Adipocyte (in vitro differentiated cells): ENCODE data around the gene HDAC3.

ENCODE experiments used
- DNase-seq: peaks from one replicate; pipeline ENCODE4 v3.0.0-alpha.2; 2015; ENCODE audit warnings: low read depth
- H3K27me3 ChIP-seq: replicated peaks from 2 replicates; pipeline ENCODE4 v1.7.0; 2013; ENCODE audit warnings: mild to moderate bottlenecking, low read length, moderate library complexity; ENCODE audit not compliant: control insufficient read depth, insufficient read depth
- H3K36me3 ChIP-seq: 2 replicates; pipeline ENCODE4 v1.7.0; 2013; ENCODE audit warnings: low read length, mild to moderate bottlenecking, moderate library complexity; ENCODE audit not compliant: control insufficient read depth, insufficient read depth, severe bottlenecking
- H3K4me1 ChIP-seq: 2 replicates; pipeline ENCODE4 v1.7.0; 2013; ENCODE audit warnings: mild to moderate bottlenecking, low read length, moderate library complexity; ENCODE audit not compliant: control insufficient read depth, insufficient read depth
- H3K4me3 ChIP-seq: 2 replicates; pipeline ENCODE4 v1.7.0; 2013; ENCODE audit warnings: mild to moderate bottlenecking, low read length, moderate library complexity
- H3K9ac ChIP-seq: 2 replicates; pipeline ENCODE4 v1.7.0; 2013; ENCODE audit warnings: mild to moderate bottlenecking, low read length, moderate library complexity
- H3K9me3 ChIP-seq: 2 replicates; pipeline ENCODE4 v1.7.0; 2013; ENCODE audit warnings: mild to moderate bottlenecking, low read length, moderate library complexity; ENCODE audit not compliant: control insufficient read depth

HDAC3 gene

GRCh38 chr5:141640698-141641097, 4.0 kb upstream of the HDAC3 start:
- no peak for DNase-seq
- Histone ChIP-seq H3K9ac (no peak overlapping the region), H3K27me3 (no peaks in the 10 kb centered on the region)

GRCh38 chr5:141640051-141640415, 3.4 kb upstream of the HDAC3 start:
- Histone ChIP-seq H3K27me3 (no peaks in the 10 kb centered on the region), H3K4me1 (peaks cover 15% of the 10 kb centered on the region), H3K9me3 (no peaks in the 10 kb centered on the region), H3K36me3 (peaks cover 11% of the 10 kb centered on the region), H3K4me3 (no peak overlapping the region), H3K9ac (no peak overlapping the region)
- no peak for DNase-seq

More at GRCh38 chr5:141640698-141641097, 4.0 kb upstream of the HDAC3 start:
- peaks cover 18% of the 10 kb centered on the region for H3K36me3 ChIP-seq
- H3K4me3 ChIP-seq: no peak overlapping the region
- H3K9me3 ChIP-seq: no peaks in the 10 kb centered on the region
- H3K4me1 ChIP-seq: peaks cover 10% of the 10 kb centered on the region

- Histone ChIP-seq H3K9ac (no peak overlapping the region), H3K36me3 (peaks cover 6% of the 10 kb centered on the region), H3K4me3 (no peak overlapping the region), H3K27me3 (no peaks in the 10 kb centered on the region), H3K4me1 (peaks cover 17% of the 10 kb centered on the region), H3K9me3 (no peaks in the 10 kb centered on the region)
- no peak for DNase-seq
Observed at GRCh38 chr5:141639357-141640050, 2.9 kb upstream of the HDAC3 start.

- Histone ChIP-seq H3K27me3 (no peaks in the 10 kb centered on the region), H3K4me3 (no peak overlapping the region), H3K4me1 (peaks cover 17% of the 10 kb centered on the region), H3K9ac (no peak overlapping the region), H3K9me3 (no peaks in the 10 kb centered on the region), H3K36me3 (peaks cover 5% of the 10 kb centered on the region)
- no peak for DNase-seq
Observed at GRCh38 chr5:141638771-141639170, 2.1 kb upstream of the HDAC3 start.

- peaks cover 17% of the 10 kb centered on the region for H3K4me1 ChIP-seq
- H3K36me3 ChIP-seq: no peaks in the 10 kb centered on the region
- H3K9ac ChIP-seq: peak overlapping the region; percentile 79
- H3K27me3 ChIP-seq: no peaks in the 10 kb centered on the region
- peak overlapping the region; percentile 96 for H3K4me3 ChIP-seq
- H3K9me3 ChIP-seq: no peaks in the 10 kb centered on the region
- DNase-seq: peak; percentile 66
Observed at GRCh38 chr5:141637767-141638419, 1.2 kb upstream of the HDAC3 start.

GRCh38 chr5:141637123-141637766, 596 bp upstream of the HDAC3 start:
- no peaks in the 10 kb centered on the region for H3K27me3 ChIP-seq
- H3K4me1 ChIP-seq: peaks cover 17% of the 10 kb centered on the region
- H3K4me3 ChIP-seq: peak overlapping the region; percentile 96
- no peaks in the 10 kb centered on the region for H3K9me3 ChIP-seq
- no peaks in the 10 kb centered on the region for H3K36me3 ChIP-seq
- peak; percentile 35 for DNase-seq
- H3K9ac ChIP-seq: peak overlapping the region; percentile 79

- H3K9ac ChIP-seq: peak overlapping the region; percentile 97
- H3K27me3 ChIP-seq: no peaks in the 10 kb centered on the region
- no peaks in the 10 kb centered on the region for H3K9me3 ChIP-seq
- H3K36me3 ChIP-seq: no peaks in the 10 kb centered on the region
- peak overlapping the region; percentile 96 for H3K4me3 ChIP-seq
- H3K4me1 ChIP-seq: peaks cover 17% of the 10 kb centered on the region
- no peak for DNase-seq
Observed at GRCh38 chr5:141636106-141636412, 590 bp downstream of the HDAC3 start.

- Histone ChIP-seq H3K9me3 (no peaks in the 10 kb centered on the region), H3K36me3 (peaks cover 4% of the 10 kb centered on the region), H3K9ac (peak overlapping the region; percentile 97), H3K27me3 (no peaks in the 10 kb centered on the region), H3K4me3 (peak overlapping the region; percentile 96), H3K4me1 (peaks cover 17% of the 10 kb centered on the region)
- no peak for DNase-seq
Observed at GRCh38 chr5:141635646-141636045, 1.0 kb downstream of the HDAC3 start.

GRCh38 chr5:141634720-141635119, 1.9 kb downstream of the HDAC3 start:
- Histone ChIP-seq H3K4me3 (no peak overlapping the region), H3K9me3 (no peaks in the 10 kb centered on the region), H3K9ac (no peak overlapping the region), H3K36me3 (peaks cover 13% of the 10 kb centered on the region), H3K27me3 (no peaks in the 10 kb centered on the region), H3K4me1 (peaks cover 17% of the 10 kb centered on the region)
- DNase-seq: no peak

GRCh38 chr5:141633871-141634561, 2.6 kb downstream of the HDAC3 start:
- H3K36me3 ChIP-seq: peaks cover 20% of the 10 kb centered on the region

GRCh38 chr5:141632650-141633049, 4.0 kb downstream of the HDAC3 start:
- H3K36me3 ChIP-seq: peaks cover 34% of the 10 kb centered on the region

More at GRCh38 chr5:141633871-141634561, 2.6 kb downstream of the HDAC3 start:
- no peak overlapping the region for H3K9ac ChIP-seq
- peaks cover 17% of the 10 kb centered on the region for H3K4me1 ChIP-seq
- no peak for DNase-seq
- no peaks in the 10 kb centered on the region for H3K27me3 ChIP-seq
- H3K4me3 ChIP-seq: no peak overlapping the region
- no peaks in the 10 kb centered on the region for H3K9me3 ChIP-seq

More at GRCh38 chr5:141632650-141633049, 4.0 kb downstream of the HDAC3 start:
- Histone ChIP-seq H3K4me3 (no peak overlapping the region), H3K27me3 (no peaks in the 10 kb centered on the region), H3K9me3 (no peaks in the 10 kb centered on the region), H3K9ac (no peak overlapping the region), H3K4me1 (peaks cover 21% of the 10 kb centered on the region)
- DNase-seq: no peak
